ENCODE measurements around the gene LRRC74A.
A peak's percentile ranks its signal among the peaks of the same experiment; 100 is the strongest.

The LRRC74A gene

DNA sequence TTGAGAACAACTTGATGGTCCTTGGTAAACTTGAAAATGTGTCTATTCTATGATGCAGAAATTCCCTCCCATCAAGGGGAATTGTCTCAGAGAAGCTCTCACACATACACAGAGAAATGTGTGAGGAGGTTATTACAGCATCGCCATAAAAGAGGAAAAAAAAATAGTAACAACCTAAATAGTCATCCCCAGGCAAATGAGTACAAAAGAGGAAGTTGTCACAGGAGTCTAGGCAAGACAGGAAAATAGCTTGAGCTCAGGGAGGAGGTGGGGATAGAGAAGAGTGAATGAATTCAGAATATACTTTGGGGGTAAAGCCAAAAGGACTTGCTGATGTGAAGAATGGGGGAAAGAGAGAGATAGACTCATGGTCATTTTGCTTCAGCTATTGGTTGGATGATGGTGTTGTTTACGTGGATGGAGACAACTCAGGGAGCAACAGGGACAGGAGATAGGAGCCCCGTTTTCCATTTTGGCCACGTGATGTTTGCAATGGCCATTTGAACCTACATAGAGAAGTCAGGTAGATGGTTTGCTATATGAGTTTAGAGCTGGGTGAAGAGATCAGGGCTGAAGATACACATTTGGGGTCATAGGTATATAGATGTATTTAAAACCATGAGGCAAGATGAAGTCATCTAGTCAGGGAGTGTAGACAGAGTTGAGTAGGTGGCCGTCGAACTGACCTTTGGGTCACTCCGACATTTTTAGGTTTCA lies 20.3 kb downstream of the LRRC74A start:
- DNase-seq (ENCODE audit: low read depth in 2 of 2) = no peak

- no peak for DNase-seq (ENCODE audit: low read depth in 2 of 2)
These were observed 22.7 kb downstream of the LRRC74A start for GRCh38 chr14:76848879-76849278.

DNA sequence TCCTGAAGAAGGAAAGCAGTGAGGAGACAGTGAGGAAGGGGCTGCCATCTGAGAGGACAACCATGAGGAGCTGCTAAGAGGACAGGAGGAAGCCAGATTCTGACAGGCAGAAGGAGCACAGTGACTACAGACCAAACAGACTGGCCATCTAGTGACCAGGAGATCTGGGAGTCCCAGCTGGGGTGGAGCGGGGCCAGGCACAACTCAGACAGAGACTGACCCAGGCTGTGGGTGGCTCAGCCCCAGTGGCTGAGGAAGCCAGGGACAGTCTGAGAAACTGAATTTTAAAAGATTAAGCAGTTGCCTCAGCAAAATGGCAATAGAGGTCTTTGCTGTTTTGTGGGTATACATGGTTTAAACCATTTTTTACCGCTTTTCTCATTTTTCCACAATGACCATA lies 28.9 kb downstream of the LRRC74A start:
- no peak for DNase-seq (ENCODE audit: low read depth in 2 of 2)

DNA sequence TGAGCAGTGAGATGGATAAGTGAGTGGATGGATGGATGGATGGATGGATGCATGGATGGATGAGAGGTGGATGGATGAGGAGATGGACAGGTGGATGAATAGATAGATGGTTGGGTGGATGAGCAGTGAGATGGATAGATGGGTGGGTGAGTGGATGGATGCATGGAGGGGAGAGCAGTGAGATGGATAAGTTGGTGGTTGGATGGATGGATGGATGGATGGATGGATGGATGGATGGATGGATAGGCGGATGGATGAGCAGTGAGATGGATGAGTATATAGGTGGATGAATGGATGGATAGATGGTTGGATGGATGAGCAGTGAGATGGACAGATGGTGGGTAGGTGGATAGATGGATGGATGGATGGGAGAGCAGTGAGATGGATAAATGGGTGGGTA lies 30.6 kb downstream of the LRRC74A start:
- no peak for DNase-seq (ENCODE audit: low read depth in 2 of 2)

GRCh38 chr14:76861574-76862255 lies 35.5 kb downstream of the LRRC74A start:
- no peak for DNase-seq (ENCODE audit: low read depth in 2 of 2)

GRCh38 chr14:76862546-76863282 lies 36.5 kb downstream of the LRRC74A start:
- DNase-seq (ENCODE audit: low read depth in 2 of 2) = no peak

- DNase-seq (ENCODE audit: low read depth in 2 of 2) = no peak
These were observed 37.7 kb downstream of the LRRC74A start for GRCh38 chr14:76863724-76864407.

GRCh38 chr14:76866456-76866855 lies 40.2 kb downstream of the LRRC74A start:
- no peak for DNase-seq (ENCODE audit: low read depth in 2 of 2)

DNA sequence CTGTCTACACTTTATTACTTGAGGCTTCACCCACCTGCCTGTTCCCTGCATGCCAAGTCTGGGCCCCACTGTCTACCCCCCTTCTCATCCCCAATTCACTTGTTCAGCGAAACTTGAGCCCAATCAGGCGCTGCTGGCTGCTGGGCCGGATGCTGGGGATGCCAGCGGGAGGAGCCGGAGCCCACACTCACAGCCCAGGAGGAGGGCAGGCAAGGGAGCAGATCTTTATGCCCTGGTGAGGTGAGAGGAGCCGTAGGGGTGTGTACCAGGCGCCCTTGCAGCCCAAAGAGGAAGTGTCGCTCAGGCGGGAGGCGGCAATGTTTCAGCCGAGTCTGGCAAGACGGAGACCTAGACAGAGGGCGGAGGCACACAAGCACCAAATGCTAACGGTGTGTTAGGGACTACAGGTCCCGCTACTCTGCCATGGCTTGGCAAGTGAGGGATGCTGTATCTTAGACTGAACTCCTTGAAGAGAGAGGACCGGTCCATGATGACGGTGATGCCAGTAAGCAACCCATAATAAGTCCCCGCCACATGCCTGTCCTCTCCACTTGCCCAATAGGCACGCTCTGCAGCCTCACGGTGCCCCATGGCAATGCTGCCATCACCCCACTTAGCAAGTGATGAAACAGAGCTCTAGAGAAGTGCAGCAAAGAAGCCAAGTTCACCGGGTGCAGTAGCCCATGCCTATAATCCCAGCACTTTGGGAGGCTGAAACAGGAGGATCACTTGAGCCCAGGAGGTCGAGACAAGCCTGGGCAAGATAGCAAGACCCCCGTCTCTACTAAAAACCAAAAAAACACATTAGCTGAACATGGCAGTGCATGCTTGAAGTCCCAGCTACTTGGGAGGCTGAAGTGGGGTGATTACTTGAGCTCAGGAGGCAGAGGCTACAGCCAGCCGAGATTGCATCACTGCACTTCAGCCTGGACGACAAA lies 41.6 kb downstream of the LRRC74A start:
- no peak for DNase-seq (ENCODE audit: low read depth in 2 of 2)

DNA sequence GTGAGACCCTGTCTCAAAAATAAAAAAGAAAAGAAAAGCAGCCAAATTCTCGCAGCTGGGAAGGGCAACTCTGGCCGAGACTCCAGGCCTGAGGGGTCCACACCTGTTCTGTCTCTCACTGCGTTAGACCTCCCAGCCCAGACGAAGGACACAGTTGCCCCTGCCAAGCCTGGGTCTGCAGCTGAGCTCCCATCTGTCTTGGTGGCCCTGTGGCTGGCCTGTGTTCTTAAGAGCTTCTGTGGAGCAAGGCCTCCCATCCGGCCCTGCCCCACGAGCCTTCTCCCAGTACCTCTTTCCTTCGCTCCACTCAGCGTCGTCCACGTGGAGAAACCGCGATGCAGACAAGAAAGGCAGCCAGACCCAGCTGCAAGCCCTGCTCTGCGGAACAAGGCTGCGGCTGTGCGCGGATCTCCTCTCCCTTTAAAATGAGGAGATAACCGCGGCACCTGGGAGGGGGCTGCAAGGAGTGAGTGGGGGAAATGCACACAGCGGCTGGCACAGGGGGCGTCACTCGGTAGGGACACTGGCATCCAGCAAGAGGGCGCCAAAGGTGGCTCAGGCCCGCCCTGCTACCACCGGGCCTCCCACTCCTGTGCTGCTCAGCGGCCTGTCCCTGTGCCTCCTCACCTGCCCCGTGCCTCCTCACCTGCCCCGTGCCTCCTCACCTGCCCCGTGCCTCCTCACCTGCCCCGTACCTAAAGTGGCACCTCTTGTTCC lies 42.4 kb downstream of the LRRC74A start:
- DNase-seq (ENCODE audit: low read depth in 2 of 2) = no peak

DNA sequence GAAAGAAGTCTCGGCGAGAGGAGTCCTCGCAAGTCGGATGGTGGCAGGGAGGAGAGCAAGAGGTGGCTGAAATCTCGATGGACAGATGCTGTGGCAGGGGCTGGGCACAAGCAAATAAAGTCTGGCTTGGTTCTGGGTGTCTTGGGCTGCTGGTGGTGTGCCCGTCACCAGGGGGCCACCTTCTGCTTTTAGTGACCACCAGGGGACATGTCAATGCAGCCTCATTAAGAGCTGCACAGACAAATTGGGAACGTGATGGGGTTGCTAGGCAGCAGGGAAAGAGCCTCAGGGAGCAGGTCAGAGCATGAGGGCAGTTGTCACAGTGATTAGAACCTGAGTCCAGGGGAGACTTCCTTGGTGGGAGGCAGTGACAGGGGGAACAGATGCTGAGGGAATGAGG lies 44.0 kb downstream of the LRRC74A start:
- no peak for DNase-seq (ENCODE audit: low read depth in 2 of 2)

- peak; percentile 49 to 55 for DNase-seq (ENCODE audit: low read depth in 2 of 2)
These were observed 46.7 kb downstream of the LRRC74A start for GRCh38 chr14:76872796-76873432.

- DNase-seq (ENCODE audit: low read depth in 2 of 2) = no peak
These were observed 48.5 kb downstream of the LRRC74A start for GRCh38 chr14:76874734-76875133.

DNA sequence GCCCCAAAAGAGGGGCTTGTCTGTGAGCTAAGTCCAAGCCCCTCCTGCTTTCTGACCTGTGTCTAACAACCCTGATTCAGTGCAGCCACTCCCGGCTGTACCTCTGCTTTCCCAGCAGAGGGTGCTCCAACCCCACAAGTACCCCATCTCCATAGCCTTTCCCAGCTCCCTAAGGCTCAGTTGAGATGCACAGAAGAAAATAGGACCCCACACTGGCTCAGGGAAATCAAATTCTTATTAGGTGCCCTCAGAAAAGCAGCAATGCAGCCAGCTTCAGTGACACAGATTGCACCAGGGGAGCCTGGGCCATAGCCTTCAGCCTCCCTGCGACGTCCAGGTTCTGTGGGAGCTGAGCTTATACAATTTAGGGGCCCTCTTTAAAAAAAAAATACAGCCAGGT lies 49.9 kb downstream of the LRRC74A start:
- peak; percentile 22 to 24 for DNase-seq (ENCODE audit: low read depth in 2 of 2)

- DNase-seq (ENCODE audit: low read depth in 2 of 2) = no peak
These were observed 51.7 kb downstream of the LRRC74A start for GRCh38 chr14:76877871-76878270.

DNA sequence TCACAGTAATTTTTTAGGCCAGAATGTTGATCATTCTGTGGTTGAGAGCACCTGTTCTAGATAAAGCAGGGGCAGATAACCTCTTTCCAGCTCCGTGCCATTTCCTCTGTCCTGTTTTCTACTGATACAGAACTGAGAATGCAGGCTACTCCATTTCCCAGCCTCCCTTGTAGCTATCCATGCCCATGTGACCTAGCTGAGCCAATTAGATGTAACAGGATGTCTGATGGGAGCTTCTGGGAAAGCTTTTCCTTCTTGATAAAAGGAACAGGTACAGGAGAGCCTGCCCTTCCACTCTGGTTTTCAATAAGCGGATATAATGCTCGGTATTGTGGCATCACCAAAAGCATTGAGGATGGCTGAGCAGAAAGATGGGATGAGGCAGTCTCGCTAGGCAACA lies 54.2 kb downstream of the LRRC74A start:
- DNase-seq (ENCODE audit: low read depth in 2 of 2) = no peak

DNA sequence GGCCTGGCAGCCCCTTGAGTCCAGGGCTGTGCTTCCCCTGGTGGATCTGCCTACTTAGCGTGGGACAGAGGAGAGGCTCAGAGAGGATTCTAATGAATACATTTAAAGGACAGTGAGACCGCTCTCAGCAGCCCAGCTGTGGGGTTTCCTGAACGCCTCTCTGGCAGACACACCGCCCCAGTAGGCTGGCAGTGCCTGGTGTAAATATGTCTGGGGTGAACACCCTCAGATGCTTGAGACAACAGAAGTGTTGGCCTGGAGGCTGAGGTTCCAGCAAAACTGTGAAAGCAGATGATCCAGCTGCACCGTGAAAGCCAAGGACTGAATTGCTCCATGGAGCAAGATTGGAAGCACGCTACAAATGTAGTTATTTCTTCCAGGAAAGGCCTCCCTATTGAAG lies 55.1 kb downstream of the LRRC74A start:
- DNase-seq (ENCODE audit: low read depth in 2 of 2) = no peak

- no peak for DNase-seq (ENCODE audit: low read depth in 2 of 2)
These were observed 56.4 kb downstream of the LRRC74A start for GRCh38 chr14:76882651-76883050.

GRCh38 chr14:76883447-76883846 lies 57.2 kb downstream of the LRRC74A start:
- DNase-seq (ENCODE audit: low read depth in 2 of 2) = no peak

GRCh38 chr14:76884394-76884793 lies 58.2 kb downstream of the LRRC74A start:
- DNase-seq (ENCODE audit: low read depth in 2 of 2) = no peak
